Hepatic stellate cell (primary cell): Measurements from ENCODE around the gene AFAP1.

Experiments used
- DNase-seq: peaks from one replicate; pipeline ENCODE4 v3.0.0; 2011; ENCODE audit warnings: low spot score

AFAP1 gene

DNA sequence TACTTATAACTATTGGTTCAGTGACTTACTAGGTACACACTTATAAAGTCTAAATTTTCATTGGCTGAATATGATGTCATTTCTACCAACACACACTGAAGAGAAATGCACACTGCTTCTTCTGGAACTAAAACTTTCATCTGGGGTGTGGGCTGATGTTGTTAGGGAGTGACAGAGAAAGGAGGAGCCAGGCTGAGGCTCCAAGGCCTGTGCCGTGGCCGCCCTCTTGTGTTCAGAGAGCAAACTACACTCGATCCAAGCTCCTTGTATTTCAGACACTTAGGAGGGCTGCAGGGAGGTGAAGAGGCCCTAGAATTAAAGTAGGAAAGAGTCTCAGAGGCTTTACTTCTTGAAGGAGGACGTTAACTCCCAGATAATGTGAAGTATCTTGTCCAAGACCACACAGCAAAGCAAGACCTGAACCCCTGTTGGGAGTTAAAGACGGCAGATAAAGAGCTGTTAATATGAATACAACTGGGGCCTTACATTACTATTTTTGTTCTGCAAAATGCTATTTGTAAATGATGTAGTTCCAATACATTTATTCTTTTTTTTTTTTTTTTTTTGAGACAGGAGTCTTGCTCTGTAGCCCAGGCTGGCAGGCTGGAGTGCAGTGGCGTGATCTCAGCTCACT, 137.5 kb downstream of the AFAP1 start:
- peak; percentile 89 for DNase-seq

DNA sequence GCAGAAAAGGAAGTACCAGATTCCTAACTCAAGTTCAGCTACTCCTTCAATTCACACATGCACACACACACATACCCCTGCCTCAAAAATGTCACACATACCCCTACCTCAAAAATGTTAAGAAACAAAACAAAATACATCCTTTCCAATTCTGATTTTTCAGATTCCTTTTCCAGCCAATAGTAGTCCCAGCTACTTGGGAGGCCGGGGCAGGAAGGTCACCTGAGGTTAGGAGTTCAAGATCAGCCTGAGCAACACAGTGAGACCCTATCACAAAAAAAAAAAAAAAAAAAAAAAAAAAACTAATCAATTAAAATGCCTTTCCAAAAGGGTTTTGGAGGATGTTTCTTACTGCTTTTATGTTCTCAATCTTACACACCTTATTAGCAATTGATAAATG, 138.0 kb downstream of the AFAP1 start:
- DNase-seq: no peak

DNA sequence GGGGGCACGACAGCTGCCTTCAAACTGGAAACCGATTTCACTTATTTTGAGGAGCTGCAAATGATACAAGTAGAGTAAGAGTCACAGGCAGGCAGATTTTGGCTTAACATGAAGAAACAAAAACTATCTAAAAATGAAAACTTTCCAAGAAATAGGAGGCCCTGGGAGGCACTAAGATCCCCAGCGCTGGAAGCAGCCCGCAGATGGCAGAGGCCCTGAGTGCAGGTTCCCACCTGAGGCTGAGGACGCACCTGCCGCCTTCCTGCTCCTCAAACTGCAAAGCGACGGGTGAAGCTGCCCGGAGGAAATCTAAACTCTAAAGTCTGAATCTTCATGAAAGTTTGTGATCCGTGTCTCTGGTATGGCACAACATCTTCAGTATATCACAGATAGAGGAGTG, 138.7 kb downstream of the AFAP1 start:
- DNase-seq: no peak

DNA sequence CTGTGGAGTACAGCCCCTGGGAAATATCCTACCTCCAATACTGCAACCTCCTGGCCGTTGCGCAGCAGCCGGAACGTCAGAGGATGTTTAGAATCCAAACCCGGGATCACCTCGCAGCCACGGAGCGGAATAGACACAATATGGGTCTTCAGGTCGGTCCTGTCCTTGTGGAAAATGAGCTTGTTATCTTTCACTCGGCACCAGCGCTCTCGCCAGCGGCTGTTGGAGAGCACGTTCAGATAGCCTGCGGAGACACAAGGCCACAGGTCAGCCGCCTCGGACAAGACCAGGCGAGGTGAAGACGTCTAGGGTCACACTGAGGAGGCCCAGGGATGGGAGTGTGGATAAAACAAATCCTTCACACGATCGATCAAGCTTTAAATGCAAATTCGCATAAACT, 139.3 kb downstream of the AFAP1 start:
- no peak for DNase-seq

DNA sequence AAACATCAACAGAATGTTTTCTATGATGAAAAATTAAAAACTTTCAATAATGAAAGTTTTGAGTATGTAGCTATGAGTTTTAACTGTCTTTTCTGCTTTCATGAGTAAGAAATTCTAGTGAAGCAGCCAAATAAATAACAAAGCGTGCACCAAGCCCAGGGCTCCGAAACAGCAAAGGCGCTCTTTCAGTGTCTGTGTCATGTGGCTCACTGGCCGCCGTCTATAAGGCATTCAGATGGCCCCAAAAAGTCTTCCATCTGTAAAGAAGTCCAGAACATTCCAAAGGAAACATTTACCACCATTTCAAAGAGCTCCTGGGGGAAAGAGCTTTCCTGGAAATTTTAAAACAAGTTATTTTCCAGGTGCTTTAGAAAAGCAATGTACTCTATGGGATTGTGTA, 139.9 kb downstream of the AFAP1 start:
- no peak for DNase-seq

DNA sequence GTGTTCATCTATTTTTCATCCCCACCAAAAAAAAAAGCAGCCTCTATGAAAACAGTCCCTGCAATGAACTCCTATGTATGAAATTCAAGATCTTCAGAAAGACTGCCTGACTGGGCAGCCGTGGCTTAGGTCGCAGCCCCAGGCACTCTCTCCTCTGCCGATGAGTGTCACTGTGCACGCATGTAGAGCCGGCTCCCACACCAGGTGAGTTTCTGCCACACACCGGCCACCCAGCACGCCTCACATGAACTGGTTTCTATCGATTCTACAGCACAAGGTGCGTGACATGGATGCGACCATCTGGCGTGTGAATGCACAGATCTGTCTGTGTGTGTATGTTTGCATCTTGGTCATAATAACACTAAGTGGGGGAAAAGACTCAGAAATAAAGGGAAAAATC, 140.4 kb downstream of the AFAP1 start:
- no peak for DNase-seq

DNA sequence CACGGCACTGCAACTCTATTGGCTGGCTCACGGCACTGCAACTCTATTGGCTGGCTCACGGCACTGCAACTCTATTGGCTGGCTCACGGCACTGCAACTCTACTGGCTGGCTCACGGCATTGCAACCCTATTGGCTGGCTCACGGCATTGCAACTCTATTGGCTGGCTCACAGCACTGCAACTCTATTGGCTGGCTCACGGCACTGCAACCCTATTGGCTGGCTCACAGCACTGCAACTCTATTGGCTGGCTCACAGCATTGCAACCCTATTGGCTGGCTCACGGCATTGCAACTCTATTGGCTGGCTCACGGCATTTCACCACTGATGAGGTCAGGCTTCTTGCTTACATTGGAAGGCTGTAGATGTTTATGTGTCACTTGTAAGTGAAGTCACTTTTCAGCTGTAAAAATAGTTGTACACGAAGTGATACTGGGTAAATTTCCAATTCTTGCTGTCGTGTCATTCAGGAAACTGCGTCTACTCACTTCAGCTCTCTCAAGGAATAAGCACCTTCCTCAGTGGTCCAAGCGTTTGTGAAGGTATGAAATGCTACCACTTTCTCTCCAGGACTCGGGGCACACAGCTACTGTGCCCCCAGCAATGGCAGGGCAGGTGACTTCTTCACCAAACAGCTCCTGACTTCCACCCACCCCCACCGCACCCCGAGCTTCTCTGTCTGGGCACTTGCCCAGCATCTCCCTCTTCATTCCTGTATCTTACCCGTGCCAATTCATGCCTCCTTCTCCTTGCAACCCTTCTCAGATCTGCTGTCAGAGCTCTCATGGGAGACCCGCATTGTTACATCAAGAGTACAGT, 141.3 kb downstream of the AFAP1 start:
- DNase-seq: no peak

DNA sequence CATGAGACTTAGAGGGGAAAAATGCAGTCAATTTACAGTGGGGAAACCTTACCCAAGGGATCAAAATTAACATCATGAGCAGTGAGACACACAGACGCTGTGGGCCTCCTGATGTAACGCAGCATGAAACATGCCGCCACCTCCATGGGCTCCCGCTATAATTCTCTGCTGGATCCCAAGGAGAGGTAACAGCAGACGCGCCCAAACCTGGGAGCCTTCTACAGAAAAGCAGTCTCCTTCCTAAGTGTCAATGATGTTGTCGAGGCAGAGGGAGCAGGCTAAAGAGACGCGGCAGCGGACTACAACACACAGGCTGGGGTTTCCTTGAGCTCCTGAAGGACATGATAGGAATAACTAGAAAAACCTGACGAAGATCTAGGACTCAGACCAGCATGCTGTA, 142.3 kb downstream of the AFAP1 start:
- DNase-seq: no peak

DNA sequence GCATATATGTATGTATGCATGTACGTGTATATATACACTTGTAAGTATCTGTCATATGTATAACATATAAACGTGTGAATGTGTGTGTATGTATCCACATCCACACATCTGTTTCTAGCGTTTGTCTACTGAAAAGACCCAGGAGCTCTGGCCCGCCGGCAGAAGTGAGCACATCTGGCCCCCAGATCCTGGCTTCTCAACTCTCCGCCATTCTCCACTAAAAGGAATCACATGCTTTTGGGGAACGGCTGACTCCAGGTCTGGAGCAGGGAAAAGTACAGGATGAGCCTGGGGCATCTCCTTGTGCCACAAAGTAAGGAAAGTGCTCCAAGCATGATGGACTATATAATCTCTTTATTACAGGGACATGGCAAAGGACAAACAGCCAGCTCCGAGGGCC, 143.7 kb downstream of the AFAP1 start:
- DNase-seq: no peak

DNA sequence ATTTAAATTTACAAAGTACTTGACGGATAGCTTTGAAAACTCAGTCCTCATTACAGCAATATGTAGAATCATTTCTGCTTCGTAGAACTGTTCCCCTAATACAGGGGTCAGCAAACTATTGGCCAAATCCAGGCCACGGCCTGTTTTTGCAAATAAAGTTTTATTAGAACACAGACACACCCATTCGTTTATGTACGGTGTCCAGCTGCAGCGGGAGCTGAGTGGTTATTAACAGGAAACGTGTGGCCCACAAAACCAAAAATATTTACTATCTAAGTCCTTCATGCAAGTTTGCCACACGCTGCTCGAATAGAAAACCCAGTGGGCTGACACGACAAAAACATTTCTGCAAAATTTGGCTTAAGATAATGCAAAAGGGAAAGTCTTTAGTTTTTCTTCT, 146.5 kb downstream of the AFAP1 start:
- DNase-seq: no peak

DNA sequence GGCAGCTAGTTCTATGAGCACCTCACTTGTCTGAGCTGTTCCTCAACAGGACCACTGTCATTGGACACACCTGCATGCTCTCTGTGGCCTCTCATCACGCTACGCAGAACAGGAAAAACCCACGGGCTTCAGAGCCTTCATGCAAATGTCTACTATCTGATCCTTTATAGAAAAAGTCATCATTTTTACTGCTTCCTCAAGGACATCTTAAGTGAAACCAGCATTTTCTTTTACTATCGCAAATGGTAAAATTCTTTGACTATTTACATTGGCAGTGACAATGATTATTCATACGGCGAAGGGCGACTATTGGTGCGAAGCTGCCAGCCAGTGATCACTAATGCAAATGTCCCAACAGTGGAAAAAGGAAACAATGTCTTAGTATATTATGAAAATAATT, 147.0 kb downstream of the AFAP1 start:
- DNase-seq: no peak

DNA sequence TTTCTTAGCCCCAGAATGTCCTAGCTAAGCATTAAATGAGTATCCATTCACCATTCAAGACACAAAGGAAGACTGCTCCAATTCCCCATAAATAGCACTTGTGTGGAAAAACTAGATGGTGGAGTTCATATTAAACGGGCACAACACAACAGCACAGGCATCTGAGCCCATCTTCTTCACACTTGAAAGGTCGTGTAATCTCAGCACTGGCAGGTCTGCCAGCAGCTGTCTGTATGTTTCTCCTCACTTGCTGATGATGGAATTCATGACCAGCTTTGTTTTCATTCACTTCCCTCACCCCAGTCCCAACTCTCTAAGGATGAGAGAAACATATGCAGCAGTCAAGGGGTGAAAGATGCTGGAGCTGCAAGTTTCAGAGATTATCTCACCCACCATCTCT, 148.7 kb downstream of the AFAP1 start:
- DNase-seq: no peak

DNA sequence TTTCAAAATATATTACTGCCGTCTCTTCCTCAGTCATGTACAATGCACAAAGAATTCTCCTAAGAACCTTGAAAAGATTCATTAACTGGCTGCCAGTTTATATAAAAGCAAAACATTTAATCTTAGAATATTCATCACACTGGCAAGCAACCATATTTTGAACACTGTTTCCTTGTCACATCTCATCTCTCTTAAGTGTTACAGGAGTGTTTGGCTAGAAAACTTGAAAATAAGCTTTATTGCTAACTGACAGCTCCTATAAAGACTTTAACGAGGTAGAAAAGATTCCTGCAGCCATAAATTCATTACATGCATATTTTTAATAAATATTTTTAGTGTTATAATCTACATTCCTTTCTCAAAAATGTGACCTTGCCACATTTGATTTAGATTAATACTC, 149.6 kb downstream of the AFAP1 start:
- DNase-seq: no peak

DNA sequence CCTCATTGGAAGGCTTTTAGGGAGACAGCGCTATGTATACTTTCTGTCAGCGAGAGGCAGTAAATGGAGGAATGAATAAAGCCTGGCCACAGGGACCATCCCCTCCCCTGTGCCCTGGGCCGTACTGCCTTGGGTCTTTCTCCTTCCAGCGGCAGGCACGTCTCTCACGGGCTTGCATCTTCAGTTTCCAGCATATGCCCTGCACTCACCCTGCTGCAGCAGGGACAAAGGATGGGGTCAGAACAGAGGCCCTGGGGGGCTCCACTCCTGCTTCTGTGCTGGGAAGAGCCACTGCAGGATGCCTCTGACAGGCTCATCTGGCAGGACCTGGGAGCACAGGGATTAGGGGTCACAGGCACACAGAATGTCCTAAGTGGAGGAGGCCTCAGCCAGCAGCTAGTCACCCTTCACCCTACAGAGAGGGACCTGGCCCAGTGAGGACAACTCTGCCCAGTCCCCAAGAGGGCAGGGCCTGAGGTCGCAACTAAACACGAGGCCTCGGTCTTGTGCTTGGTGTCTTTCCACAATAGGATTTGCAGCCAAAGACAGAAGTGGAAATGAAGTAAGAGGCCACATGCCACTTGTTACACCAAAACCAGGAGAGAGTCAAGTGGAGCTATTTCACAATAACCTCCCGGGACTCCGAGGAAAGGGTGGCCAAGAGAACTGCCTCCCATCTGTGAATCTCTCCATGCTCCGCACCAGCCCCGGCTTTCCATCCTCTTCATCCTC, 150.8 kb downstream of the AFAP1 start:
- DNase-seq: no peak

DNA sequence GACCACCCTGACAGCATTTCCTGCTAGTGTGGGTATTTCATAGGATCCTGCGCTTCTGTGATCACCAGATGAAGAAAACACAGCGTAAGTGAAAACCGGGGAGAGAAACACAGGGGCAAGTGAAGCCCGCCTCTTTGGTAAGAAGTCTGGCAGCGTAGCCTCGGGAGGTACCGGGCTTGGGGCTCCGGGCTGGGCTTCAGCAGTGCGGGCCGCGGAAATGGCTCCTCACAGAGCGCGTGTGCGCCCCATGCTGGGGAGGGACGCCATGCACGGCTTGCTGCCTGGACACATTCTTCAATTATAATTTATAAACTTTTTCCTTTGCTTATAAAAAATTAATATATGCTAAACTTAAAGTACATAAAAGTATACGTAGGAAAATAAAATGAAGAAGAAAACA, 151.5 kb downstream of the AFAP1 start:
- DNase-seq: no peak

DNA sequence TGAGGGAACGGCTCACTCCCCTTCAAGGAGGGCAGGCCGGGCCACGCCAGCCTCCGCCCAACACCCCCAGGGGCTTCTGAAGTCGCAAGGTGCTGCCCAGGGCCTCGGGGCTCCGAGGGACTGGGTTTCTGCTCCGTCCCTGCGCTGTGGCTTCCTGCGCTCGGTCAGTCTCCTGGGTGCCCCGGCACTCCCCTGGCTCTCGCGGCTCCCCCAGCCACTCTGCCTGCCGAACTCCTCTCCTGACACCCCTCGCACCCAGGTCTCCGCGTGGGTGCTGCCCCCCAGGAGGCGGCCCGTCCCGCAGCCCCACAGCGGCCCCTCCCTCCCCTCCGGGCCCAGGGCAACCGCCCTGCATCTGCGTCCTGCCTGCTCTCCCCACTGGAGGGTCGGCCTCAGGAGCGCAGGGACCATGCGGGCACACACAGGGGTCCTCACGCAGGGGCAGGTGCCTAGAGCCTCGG, 151.9 kb downstream of the AFAP1 start:
- no peak for DNase-seq

DNA sequence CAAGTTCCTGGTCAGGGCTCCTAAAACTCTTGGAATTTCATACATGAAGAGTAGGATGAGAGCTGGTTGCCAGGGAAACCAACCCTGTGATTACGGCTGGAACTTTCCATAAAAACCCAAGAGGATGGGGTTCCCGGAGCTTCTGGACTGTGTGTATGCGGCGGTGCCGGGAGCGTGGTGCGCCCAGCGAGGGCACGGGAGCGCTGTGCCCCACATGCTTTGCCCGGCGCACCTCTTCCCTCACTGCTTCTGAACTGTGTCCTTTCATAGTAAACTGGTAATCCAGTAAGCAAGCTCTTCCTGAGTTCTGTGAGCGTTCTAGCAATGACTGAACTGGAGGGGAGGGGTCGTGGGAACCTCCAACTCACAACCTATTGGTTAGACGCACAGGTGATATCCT, 152.6 kb downstream of the AFAP1 start:
- no peak for DNase-seq

DNA sequence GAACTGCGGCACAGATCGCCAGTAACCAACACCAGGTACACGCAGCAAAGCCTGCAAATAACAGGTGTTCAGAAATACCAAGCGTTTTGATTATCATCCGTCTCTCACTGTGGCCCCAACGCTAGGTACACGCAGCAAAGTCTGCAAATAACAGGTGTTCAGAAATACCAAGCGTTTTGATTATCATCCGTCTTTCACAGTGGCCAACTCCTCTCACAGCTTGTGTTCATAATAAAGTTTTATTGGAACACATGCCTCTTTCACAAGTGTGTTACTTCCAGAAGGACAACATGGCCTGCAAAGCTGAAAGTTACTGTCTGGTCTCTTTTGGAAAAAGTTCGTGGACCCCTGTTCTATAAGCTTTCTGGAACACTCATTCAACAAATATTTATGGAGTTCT, 153.1 kb downstream of the AFAP1 start:
- DNase-seq: no peak

DNA sequence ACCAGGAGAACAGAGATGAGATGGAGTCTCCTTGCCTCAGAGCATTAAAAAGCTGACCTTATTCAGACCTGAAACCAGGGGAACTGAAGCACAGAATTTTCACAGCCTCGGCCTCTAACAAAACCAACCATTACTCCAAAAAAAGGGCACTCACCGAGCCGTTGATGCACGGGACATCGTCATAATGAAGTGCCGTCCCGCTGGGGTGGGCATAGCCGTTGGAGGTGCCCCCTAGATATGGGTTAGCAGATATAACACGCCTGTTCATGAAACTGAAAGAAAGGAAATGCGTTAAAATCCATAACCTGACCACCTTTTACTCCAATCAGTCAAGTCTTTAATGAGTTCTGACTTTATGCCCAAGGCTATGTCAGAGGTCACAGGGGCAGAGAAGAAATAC, 153.6 kb downstream of the AFAP1 start:
- DNase-seq: no peak

DNA sequence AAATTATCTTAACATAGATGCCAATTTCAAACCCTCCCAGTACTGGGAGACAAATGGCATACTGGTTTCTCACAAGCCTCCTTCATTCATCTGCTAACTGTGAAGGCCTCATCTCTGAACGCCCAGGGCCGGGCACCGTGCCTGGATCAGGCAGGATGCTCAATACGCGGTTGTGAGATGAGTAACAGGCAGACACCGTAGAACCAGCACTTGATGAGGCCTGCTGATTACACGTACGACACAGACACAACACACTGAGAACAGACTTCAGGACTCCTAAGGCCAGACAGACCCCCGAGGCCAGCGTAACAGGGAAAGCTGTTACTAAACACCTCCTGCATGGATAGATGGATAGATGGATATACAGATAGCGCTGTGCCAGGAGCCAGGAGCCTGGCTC, 154.6 kb downstream of the AFAP1 start:
- no peak for DNase-seq

DNA sequence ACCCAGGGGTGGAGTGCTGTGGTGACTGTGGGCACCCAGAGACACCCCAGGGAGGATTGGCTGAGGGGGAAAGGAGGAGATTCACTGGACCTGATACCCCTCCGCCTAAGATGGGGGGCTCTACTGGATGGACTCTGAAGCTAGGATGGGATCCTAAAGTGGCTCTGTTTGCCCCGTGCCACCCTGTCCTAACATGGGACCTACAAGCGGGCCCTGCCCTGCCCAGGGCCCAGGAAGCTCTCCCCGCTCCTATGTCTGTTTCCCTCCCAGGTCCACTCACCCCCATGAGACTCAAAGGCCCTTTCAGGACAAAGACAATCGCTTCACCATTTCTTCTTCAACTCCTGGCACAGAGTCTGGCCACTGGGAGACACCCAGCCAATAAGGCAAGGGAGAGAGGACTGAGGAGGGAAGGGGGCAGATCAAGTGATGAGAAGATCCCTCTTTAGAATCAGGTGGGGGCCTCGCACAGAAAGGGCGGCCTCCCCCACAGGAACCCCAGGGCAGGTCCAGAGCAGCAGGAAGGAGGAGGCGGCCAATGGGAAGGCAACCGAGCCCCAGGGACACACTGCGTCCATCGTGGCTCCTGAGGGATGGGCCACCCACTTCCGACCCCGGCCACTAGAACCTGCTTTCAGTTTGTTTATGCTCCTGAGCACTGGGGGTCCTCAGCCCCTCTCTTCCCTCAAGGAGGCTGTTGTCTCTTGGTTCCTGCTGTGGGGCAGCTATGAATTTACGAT, 155.4 kb downstream of the AFAP1 start:
- no peak for DNase-seq

DNA sequence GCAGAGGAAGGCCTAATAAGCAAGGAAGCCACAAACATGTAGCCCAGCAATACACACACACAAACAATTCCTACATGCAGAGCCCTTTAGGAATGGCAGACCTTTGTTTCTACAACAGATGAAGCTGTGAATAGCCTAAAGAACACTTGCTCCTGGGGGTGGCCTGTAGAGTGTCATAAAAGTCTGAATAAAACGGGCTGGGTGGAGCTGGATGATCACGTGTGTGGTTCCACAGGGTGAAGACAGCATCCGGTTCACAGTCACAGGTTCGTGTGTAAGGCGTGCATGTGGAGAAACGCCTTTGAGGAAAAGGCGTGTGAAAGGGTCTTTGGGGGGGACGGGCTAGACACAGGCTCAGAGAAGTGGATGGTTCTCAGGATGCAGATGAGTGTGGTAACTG, 156.1 kb downstream of the AFAP1 start:
- no peak for DNase-seq

DNA sequence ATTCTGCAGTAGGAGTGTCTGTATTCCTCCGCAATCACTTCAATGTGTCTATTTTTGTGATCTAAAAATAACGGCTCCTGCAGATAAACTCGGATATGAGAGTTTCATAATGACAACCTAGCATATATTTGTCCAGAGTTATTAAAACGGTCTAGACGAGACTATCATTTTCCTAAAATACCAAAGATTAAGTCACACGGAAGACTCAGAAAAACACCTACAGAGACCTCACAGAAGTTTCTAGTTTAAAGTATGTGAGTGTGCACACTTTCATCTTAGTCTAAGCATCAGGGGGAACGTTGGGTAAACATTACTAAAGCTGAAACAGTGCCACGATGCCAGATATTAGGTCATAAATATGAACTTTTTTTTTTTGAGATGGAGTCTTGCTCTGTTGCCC, 156.9 kb downstream of the AFAP1 start:
- no peak for DNase-seq
